HepG2 (cell line): ENCODE results near the gene ASTN1. TPM values are rescaled to one million over a fixed set of nuclear protein-coding genes. Genes with fewer than 3 reads are reported as not detected.

Experiments used
- ATAC-seq: fragments of 200-7000 bp; cut with Tn5 transposase; 3 replicates; pipeline ENCODE4 v1.9.1; 2020; ENCODE audit warnings: mild to moderate bottlenecking, moderate library complexity
- Bru-seq: library from RNA; stranded (reverse); fragments of 400-500 nt; gene quantifications from one replicate; lab custom pipeline; 2021; lab: Mats Ljungman, UMichigan
- BruChase-seq, 2 experiments: library from RNA; stranded (reverse); fragments of 400-500 nt; gene quantifications; one replicate each; lab custom pipeline; 2021; lab: Mats Ljungman, UMichigan
- BruUV-seq: library from RNA; stranded (reverse); fragments of 400-500 nt; replicated peaks from 2 replicates; lab custom pipeline; 2021; lab: Mats Ljungman, UMichigan
- CTCF ChIA-PET: fragments of 300-600 bp; formaldehyde crosslinking; extraction: SDS; loops from one replicate; lab custom pipeline; 2021; ENCODE audit warnings: low total read pairs, inconsistent platforms, low intra/inter-chr PET ratio; lab: Yijun Ruan, JAX
- POLR2A ChIA-PET: fragments of 350-600 bp; sonication (Branson Sonifier 250); formaldehyde crosslinking; loops from one replicate; lab custom pipeline; 2020; ENCODE audit warnings: antibody characterized with exemption, inconsistent platforms; lab: Yijun Ruan, JAX
- DNase-seq: peaks from one replicate; pipeline ENCODE4 v3.0.0-alpha.2; 2015; ENCODE audit warnings: low spot score
- FAIRE-seq: peaks from 3 replicates; lab custom pipeline; 2011; peaks lifted over from hg19 to GRCh38; lab: Jason Lieb, UNC
- H2AFZ ChIP-seq: one replicate; pipeline ENCODE4 v1.6.1; 2011; ENCODE audit warnings: low read length, inconsistent platforms
- H3K27ac ChIP-seq: fragments of 300-600 bp; 3 replicates; pipeline ENCODE4 v1.8.0; 2011; ENCODE audit warnings: mixed run types, mild to moderate bottlenecking, mixed read lengths, low read length, inconsistent platforms; ENCODE audit not compliant: insufficient read depth; ENCODE audit errors: extremely low read length
- H3K27me3 ChIP-seq, 2 experiments: fragments of 200-600 bp in 1 of 2; 2 replicates in 1 of 2; 3 replicates in 1 of 2; pipeline versions ENCODE4 v1.6.0 to v1.8.0; 2011; ENCODE audit warnings: low read length in 2 of 2, mild to moderate bottlenecking in 2 of 2, moderate library complexity in 2 of 2, inconsistent platforms in 1 of 2; ENCODE audit not compliant: insufficient read depth in 2 of 2, control insufficient read depth in 1 of 2
- H3K36me3 ChIP-seq, 2 experiments: fragments of 200-600 bp in 1 of 2; replicated peaks in 1 of 2; 2 replicates in 1 of 2; 3 replicates in 1 of 2; pipeline versions ENCODE4 v1.5.1 to v1.8.0; 2011; ENCODE audit warnings: low read length in 2 of 2, inconsistent platforms in 1 of 2; ENCODE audit not compliant: insufficient read depth in 2 of 2, control insufficient read depth in 1 of 2
- H3K4me1 ChIP-seq: 2 replicates; pipeline ENCODE4 v1.5.1; 2012; ENCODE audit warnings: low read length, inconsistent platforms; ENCODE audit not compliant: insufficient read depth
- H3K4me2 ChIP-seq: 2 replicates; pipeline ENCODE4 v1.6.0; 2011; ENCODE audit warnings: low read depth, low read length, inconsistent platforms
- H3K4me3 ChIP-seq, 3 experiments: fragments of 200-600 bp in 1 of 3; sonication (generic), shearing (Covaris generic) in 1 of 3; replicated peaks in 1 of 3; 2 replicates each; pipeline ENCODE4 v1.5.1; 2011 to 2016; ENCODE audit warnings: low read length in 3 of 3, inconsistent platforms in 2 of 3, low read depth in 2 of 3, mild to moderate bottlenecking in 2 of 3, control low read depth in 1 of 3, mixed read lengths in 1 of 3; ENCODE audit not compliant: insufficient read depth in 1 of 3
- H3K79me2 ChIP-seq: one replicate; pipeline ENCODE4 v1.6.1; 2011; ENCODE audit warnings: low read length, inconsistent platforms; ENCODE audit not compliant: insufficient read depth
- H3K9ac ChIP-seq: 2 replicates; pipeline ENCODE4 v1.6.0; 2011; ENCODE audit warnings: mild to moderate bottlenecking, low read depth, low read length, inconsistent platforms; ENCODE audit not compliant: insufficient read depth
- H3K9me3 ChIP-seq: 2 replicates; pipeline ENCODE4 v1.5.1; 2012; ENCODE audit warnings: mild to moderate bottlenecking, low read length
- H4K20me1 ChIP-seq: 2 replicates; pipeline ENCODE4 v1.6.0; 2011; ENCODE audit warnings: inconsistent platforms, mild to moderate bottlenecking, low read length, moderate library complexity; ENCODE audit not compliant: insufficient read depth
- AGO1 ChIP-seq: fragments of 200-400 bp; formaldehyde crosslinking; IDR thresholded peaks from 2 replicates; pipeline ENCODE4 v1.6.1; 2017; ENCODE audit warnings: mild to moderate bottlenecking, low read depth, low read length, moderate library complexity; ENCODE audit not compliant: poor library complexity, severe bottlenecking
- RELA ChIP-seq: sonication (generic); formaldehyde crosslinking; IDR thresholded peaks from 2 replicates; pipeline ENCODE4 v1.4.0; 2020; ENCODE audit warnings: missing genetic modification reagents
- TBP ChIP-seq: sonication (generic); formaldehyde crosslinking; IDR thresholded peaks from 2 replicates; pipeline ENCODE4 v1.5.0; 2020; ENCODE audit warnings: missing genetic modification reagents
- ZMYM4 ChIP-seq: sonication (generic); formaldehyde crosslinking; IDR thresholded peaks from 2 replicates; pipeline ENCODE4 v1.8.1; 2023; ENCODE audit warnings: mild to moderate bottlenecking, missing genetic modification reagents
- ZNF232 ChIP-seq: sonication (generic); formaldehyde crosslinking; IDR thresholded peaks from 2 replicates; pipeline ENCODE4 v1.4.0; 2020; ENCODE audit warnings: missing genetic modification reagents, borderline replicate concordance
- ZNF383 ChIP-seq: sonication (generic); formaldehyde crosslinking; IDR thresholded peaks from 2 replicates; pipeline ENCODE4 v1.4.0; 2020; ENCODE audit warnings: missing genetic modification reagents, mild to moderate bottlenecking, borderline replicate concordance
- ZNF768 ChIP-seq: sonication (generic); formaldehyde crosslinking; IDR thresholded peaks from 2 replicates; pipeline ENCODE4 v1.4.0; 2020; ENCODE audit warnings: missing genetic modification reagents
- WGBS: methylation state at CpG from one replicate; pipeline ENCODE4 v1.1.6; 2017; ENCODE audit warnings: low lambda C conversion rate; 5-methylcytosine and 5-hydroxymethylcytosine counted together
- in situ Hi-C: cut with HindIII; loops from 2 replicates; pipeline ENCODE4 v1.10.0; 2017; ENCODE audit warnings: low pct_unique_long_range_greater_than_20kb; ENCODE audit not compliant: extremely low pct_ligation_motif_present
- intact Hi-C: fragments of 100-400 bp; cut with micrococcal nuclease; formaldehyde crosslinking; loops from one replicate; pipeline ENCODE4 v1.10.0; 2022; ENCODE audit not compliant: unreplicated experiment
- long read RNA-seq, 2 experiments: library from RNA in 1 of 2; library from polyadenylated mRNA in 1 of 2; stranded (forward) in 1 of 2; unstranded in 1 of 2; transcript quantifications; one replicate each; pipeline ENCODE4 v2.0.0, GENCODE V29; 2019 to 2022
- polyA minus RNA-seq, 3 experiments: library from RNA; depleted of rRNA, polyadenylated mRNA; stranded (reverse); fragments of >200 nt; gene quantifications; 2 replicates each; pipeline ENCODE4 v1.2.3, GENCODE V29; 2011; ENCODE audit warnings: low replicate concordance in 1 of 3
- polyA plus RNA-seq, 8 experiments: library from polyadenylated mRNA; depleted of rRNA in 3 of 8; stranded (reverse) in 7 of 8; unstranded in 1 of 8; fragments of >200 nt; fragmentation: Illumina TruSeq in 4 of 8; extraction: Trizol in 4 of 8; gene quantifications; 2 replicates each; pipeline versions ENCODE4 v1.2.1 to v1.2.3, GENCODE V29; 2011 to 2016; ENCODE audit warnings: low read depth in 4 of 8, missing spikeins in 1 of 8, mixed read lengths in 1 of 8; ENCODE audit not compliant: insufficient read depth in 1 of 8
- total RNA-seq, 5 experiments: library from RNA; depleted of rRNA; stranded (reverse); fragments of >200 nt; fragmentation: Illumina TruSeq; extraction: Trizol; gene quantifications; 2 replicates each; pipeline ENCODE4 v1.2.3, GENCODE V29; 2016; ENCODE audit warnings: low read depth in 1 of 5
- TF ChIP-seq, protein P1 (sequence below): IDR thresholded peaks from 2 replicates; pipeline ENCODE4 v1.6.1; 2016
- TF ChIP-seq, protein P2 (sequence below): sonication (generic); formaldehyde crosslinking; IDR thresholded peaks from 2 replicates; pipeline ENCODE4 v1.5.1; 2020; ENCODE audit warnings: missing genetic modification reagents, mild to moderate bottlenecking, borderline replicate concordance
- TF ChIP-seq, protein P3 (sequence below): sonication (generic); formaldehyde crosslinking; IDR thresholded peaks from 2 replicates; pipeline ENCODE4 v1.4.0; 2020; ENCODE audit warnings: mild to moderate bottlenecking, missing genetic modification reagents

Gene ASTN1
- total RNA-seq (2016; rRNA removed; fragmentation: Illumina TruSeq; extraction: Trizol) (not detected in 2 replicates), polyA plus RNA-seq (2011; rRNA removed) (not detected in 2 replicates), polyA minus RNA-seq (2011; rRNA and poly(A)+ RNA removed; ENCODE audit: low replicate concordance) (not detected in 2 replicates), Bru-seq, nascent RNA (not detected), BruChase-seq, experiment 1, labeled RNA remaining after a 6-hour chase (not detected), BruChase-seq, experiment 2, labeled RNA remaining after a 2-hour chase (percentile 0 among the genes with signal in this experiment)
- total RNA-seq (2016; cell fraction: cytosol; rRNA removed; fragmentation: Illumina TruSeq; extraction: Trizol; ENCODE audit: low read depth): not detected in 2 replicates
- total RNA-seq (2016; cell fraction: insoluble cytoplasmic fraction; rRNA removed; fragmentation: Illumina TruSeq; extraction: Trizol): not detected in 2 replicates
- not detected in 2 replicates for total RNA-seq (2016; cell fraction: membrane; rRNA removed; fragmentation: Illumina TruSeq; extraction: Trizol)
- total RNA-seq (2016; cell fraction: nucleus; rRNA removed; fragmentation: Illumina TruSeq; extraction: Trizol): not detected in 2 replicates
- polyA plus RNA-seq (2011; cell fraction: cytosol; rRNA removed): not detected in 2 replicates
- polyA plus RNA-seq (2011; cell fraction: nucleus; rRNA removed): not detected in 2 replicates
- polyA plus RNA-seq (2012): not detected in 2 replicates
- not detected in 2 replicates for polyA plus RNA-seq (2016; cell fraction: cytosol; fragmentation: Illumina TruSeq; extraction: Trizol; ENCODE audit: low read depth)
- not detected in 2 replicates for polyA plus RNA-seq (2016; cell fraction: insoluble cytoplasmic fraction; fragmentation: Illumina TruSeq; extraction: Trizol; ENCODE audit: low read depth)
- polyA plus RNA-seq (2016; cell fraction: membrane; fragmentation: Illumina TruSeq; extraction: Trizol; ENCODE audit: low read depth): not detected in 2 replicates
- polyA plus RNA-seq (2016; cell fraction: nucleus; fragmentation: Illumina TruSeq; extraction: Trizol; ENCODE audit: insufficient read depth, low read depth): not detected in 2 replicates
- polyA minus RNA-seq (2011; cell fraction: cytosol; rRNA and poly(A)+ RNA removed): not detected in 2 replicates
- polyA minus RNA-seq (2011; cell fraction: nucleus; rRNA and poly(A)+ RNA removed): not detected in 2 replicates
- long read RNA-seq, experiment 1: 0 reads
- long read RNA-seq, experiment 2: 0 reads

DNA sequence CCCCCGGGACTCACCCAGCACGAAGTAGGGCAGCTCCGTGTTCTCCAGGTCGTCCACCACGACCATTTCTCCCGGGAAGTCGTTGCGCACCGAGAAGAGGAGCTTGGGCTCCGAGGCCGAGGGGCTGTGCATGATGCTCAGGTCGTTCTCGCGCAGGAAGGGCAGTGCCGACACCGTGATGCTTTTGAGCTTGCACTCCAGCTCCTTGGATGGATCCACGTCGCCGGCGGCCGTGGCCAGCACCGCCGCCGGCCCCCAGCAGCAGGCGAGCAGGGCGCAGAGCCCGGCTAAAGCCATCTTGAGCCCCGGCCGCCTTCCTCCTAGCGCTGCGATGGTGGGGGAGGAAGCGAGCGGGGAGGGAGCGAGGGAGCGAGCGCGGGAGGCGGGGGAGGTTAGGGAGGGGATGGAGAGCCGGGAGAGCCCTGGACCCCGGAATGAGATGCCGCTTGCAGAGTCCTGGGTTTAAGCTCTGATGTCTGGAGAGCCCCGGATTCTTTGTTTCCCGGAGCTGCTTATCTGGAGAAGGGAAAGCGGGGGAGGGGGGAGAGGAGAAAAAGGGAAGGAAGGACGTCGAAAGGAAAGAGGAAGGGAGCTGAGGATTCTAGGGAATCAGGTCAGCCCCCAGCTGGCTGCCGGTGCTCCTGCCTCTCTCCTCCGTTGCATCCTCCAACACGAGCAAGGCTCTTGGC is at the start of gene ASTN1:
TSS of gene ASTN1 (minus strand) at position 333 of the 689 bp plus-strand sequence. CDS start at position 297, 36 bp downstream.
- Histone ChIP-seq H3K9ac (no peak within 1 kb of the TSS), H3K27me3 (peaks cover 0 to 6% of the 10 kb centered on the region in 2 experiments; a peak in 1 of 5 replicates), H3K9me3 (no peaks in the 10 kb centered on the region), H3K79me2 (no peaks in the 10 kb centered on the region), H2AFZ (no peak within 1 kb of the TSS), H3K4me3 (no peak within 1 kb of the TSS), H3K27ac (no peak within 1 kb of the TSS), H3K36me3 (no peaks in the 10 kb centered on the region), H4K20me1 (no peaks in the 10 kb centered on the region), H3K4me2 (no peak within 1 kb of the TSS), H3K4me1 (no peaks in the 10 kb centered on the region)
- intact Hi-C loops: no loop called here
- POLR2A ChIA-PET: no interaction called here
- BruUV-seq: no TSS peak
- DNase-seq (no peak), ATAC-seq (no peak), FAIRE-seq (no peak)
- CTCF ChIA-PET: no interaction called here
- in situ Hi-C loops: no loop called here
- TF ChIP-seq ZNF383 (CRISPR knock-in tag) (no peak), TBP (CRISPR knock-in tag) (no peak), RELA (CRISPR knock-in tag) (no peak), ZNF232 (CRISPR knock-in tag) (no peak), AGO1 (no peak), ZNF768 (CRISPR knock-in tag) (no peak), ZMYM4 (CRISPR knock-in tag) (no peak)
- TF ChIP-seq, protein P1, sequence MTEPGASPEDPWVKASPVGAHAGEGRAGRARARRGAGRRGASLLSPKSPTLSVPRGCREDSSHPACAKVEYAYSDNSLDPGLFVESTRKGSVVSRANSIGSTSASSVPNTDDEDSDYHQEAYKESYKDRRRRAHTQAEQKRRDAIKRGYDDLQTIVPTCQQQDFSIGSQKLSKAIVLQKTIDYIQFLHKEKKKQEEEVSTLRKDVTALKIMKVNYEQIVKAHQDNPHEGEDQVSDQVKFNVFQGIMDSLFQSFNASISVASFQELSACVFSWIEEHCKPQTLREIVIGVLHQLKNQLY (CRISPR knock-in tag): no peak
- TF ChIP-seq, protein P2, sequence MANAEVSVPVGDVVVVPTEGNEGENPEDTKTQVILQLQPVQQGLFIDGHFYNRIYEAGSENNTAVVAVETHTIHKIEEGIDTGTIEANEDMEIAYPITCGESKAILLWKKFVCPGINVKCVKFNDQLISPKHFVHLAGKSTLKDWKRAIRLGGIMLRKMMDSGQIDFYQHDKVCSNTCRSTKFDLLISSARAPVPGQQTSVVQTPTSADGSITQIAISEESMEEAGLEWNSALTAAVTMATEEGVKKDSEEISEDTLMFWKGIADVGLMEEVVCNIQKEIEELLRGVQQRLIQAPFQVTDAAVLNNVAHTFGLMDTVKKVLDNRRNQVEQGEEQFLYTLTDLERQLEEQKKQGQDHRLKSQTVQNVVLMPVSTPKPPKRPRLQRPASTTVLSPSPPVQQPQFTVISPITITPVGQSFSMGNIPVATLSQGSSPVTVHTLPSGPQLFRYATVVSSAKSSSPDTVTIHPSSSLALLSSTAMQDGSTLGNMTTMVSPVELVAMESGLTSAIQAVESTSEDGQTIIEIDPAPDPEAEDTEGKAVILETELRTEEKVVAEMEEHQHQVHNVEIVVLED (CRISPR knock-in tag): no peak
- TF ChIP-seq, protein P3, sequence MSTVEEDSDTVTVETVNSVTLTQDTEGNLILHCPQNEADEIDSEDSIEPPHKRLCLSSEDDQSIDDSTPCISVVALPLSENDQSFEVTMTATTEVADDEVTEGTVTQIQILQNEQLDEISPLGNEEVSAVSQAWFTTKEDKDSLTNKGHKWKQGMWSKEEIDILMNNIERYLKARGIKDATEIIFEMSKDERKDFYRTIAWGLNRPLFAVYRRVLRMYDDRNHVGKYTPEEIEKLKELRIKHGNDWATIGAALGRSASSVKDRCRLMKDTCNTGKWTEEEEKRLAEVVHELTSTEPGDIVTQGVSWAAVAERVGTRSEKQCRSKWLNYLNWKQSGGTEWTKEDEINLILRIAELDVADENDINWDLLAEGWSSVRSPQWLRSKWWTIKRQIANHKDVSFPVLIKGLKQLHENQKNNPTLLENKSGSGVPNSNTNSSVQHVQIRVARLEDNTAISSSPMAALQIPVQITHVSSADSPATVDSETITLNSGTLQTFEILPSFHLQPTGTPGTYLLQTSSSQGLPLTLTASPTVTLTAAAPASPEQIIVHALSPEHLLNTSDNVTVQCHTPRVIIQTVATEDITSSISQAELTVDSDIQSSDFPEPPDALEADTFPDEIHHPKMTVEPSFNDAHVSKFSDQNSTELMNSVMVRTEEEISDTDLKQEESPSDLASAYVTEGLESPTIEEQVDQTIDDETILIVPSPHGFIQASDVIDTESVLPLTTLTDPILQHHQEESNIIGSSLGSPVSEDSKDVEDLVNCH (CRISPR knock-in tag): no peak
- WGBS: 11% methylated on average over 22 of the region's 49 CpGs
